Measurements from ENCODE around the gene PPP1R7.
"Not testable (repeated sequence)": the region's sequence is repeated elsewhere in the genome, so short reads cannot be mapped to it uniquely, and the experiment has no call there.

Gene PPP1R7

GRCh38 chr2:241193271-241193670 is 43.0 kb downstream of the PPP1R7 start:
- no peak for DNase-seq (ENCODE audit: low read depth in 2 of 2)

DNA sequence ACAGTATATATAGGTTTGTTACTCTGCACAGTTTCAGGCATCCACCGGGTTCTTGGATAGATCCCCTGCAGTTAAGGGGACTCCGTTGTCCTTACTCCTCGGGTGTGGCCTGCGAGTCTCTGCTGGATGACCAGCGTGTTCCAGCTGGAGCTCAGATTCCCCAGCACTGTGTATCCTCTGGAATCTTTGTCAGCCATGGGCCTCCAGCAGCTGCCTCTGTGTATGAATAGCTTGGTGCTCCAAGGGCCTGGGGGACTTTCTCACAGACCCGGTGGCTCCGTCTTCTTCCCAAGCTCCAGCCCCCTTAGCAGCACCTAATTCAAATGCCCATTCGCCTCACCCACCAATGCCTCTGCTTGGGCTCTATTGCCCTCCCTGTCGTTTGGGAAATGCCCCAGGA is 44.5 kb downstream of the PPP1R7 start:
- no peak for DNase-seq (ENCODE audit: low read depth in 2 of 2)

DNA sequence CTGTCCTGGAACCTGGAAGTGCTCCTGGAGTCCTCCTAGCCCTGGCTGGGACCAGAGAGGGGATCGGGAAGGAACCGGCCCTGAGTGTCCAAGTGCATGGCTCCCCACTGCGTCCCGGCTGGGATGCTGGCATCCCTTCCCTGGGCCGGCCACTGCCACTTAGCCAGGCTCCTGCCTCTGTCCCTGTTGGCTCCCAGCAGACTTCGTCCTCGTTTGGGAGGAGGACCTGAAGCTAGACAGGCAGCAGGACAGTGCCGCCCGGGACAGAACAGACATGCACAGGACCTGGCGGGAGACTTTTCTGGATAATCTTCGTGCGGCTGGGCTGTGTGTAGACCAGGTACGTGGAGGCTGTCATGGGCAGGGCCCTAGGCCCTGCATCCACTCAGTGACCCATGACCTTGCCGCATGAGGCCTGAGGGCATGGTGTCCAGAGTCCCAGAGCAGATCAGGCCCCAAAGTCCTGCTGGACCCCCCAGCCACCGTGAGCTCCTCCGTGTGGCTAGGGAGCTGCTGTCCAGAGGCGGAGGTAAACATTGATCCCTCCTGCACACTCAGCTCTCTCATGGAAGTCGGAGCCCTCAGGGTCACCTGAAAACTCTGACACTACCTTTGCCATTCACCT is 45.4 kb downstream of the PPP1R7 start:
- no peak for DNase-seq (ENCODE audit: low read depth in 2 of 2)

- not testable (repeated sequence) for DNase-seq (ENCODE audit: low read depth in 2 of 2)
These were observed 47.0 kb downstream of the PPP1R7 start for GRCh38 chr2:241197246-241197645.

DNA sequence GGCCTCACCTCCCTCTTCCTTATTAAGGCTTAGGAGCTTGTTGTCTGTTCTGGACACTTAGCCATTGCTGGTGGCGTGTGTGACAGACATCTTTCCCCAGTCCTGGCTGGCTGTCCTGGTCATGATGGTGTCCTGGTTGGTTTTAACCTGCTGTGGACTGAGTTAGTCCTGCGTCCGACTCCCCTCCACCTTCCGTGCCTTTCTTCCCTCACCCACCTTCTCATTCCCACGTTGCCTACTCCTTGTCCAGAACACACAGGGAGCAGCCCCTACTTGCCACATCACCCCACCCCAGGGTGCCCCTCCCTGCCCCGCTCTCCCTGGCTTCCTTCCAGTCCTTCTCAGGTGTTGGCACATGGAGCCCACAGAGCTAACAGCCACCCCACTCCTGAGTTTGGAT is 47.7 kb downstream of the PPP1R7 start:
- DNase-seq (ENCODE audit: low read depth in 2 of 2): no peak

- no peak for DNase-seq (ENCODE audit: low read depth in 2 of 2)
These were observed 48.4 kb downstream of the PPP1R7 start for GRCh38 chr2:241198381-241199279.

DNA sequence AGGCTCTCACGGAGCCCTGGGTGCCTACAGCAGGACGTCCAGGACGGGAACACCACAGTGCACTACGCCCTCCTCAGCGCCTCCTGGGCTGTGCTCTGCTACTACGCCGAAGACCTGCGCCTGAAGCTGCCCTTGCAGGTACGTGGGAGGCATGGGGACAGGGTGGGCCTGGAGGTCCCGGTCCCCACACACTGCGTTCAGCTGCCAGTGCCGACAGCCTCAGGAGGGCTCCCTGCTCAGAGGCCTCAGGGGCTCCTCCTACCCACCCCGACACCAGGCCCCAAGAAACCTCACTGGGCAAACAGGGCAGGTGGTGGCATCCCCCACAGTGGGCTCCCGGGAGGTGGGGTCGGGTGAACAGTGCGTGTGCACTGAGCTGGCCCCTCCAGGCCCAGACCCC is 49.0 kb downstream of the PPP1R7 start:
- DNase-seq (ENCODE audit: low read depth in 2 of 2): no peak

GRCh38 chr2:241199897-241200821 is 49.9 kb downstream of the PPP1R7 start:
- no peak for DNase-seq (ENCODE audit: low read depth in 2 of 2)

- DNase-seq (ENCODE audit: low read depth in 2 of 2): no peak
These were observed 50.6 kb downstream of the PPP1R7 start for GRCh38 chr2:241200822-241201395.

DNA sequence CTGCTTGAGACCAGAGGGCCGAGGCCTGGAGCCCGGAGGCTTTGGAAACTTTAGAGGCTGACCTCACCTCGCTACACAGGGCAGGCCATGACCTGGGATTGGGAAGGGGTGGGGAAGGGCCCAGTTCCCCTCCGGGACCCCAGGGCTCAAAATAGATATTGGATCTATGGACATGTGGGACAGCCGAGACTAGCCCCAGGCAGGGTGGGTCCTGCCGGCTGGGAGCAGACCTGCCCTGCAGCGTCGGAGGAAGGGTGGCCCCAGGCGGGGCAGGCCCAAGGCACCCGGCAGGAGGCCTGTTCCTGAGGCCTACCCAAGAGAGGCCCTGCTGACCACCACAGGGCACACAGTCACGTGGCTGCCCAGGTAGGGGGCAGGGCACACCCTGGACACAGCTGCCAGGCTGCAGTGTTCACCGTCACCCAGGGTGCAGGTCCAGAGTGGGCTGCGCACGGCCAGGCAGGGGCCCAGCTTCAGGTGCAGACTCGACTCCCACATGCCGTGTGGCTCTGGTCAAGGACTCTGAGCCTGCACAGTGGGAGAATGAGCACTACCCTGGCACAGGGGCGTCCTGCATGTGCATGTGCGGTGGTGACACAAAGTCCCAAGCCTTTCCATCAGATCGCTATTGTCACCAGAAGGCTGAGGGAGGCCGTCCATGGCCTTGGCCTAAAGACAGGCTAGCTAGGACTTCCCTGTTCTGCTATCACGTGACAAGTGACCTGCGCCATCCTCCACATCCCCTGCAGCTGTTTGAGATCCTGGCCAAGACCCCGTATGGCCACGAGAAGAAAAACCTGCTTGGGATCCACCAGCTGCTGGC is 51.4 kb downstream of the PPP1R7 start:
- DNase-seq (ENCODE audit: low read depth in 2 of 2): no peak

DNA sequence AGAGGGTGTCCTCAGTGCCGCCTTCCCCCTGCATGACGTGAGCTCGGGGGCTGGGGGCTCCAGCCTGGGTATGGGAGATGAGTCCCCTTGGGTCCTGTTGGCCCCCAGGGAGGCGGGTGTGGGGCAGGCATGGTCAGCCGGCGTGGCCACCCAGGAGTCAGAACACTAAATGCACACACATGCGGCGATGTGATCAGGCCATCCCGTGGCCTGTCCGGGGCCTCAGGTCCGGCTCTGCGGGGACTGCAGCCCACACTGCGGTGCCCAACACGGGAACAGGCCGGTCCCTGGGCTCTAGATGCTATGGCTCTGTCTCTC is 52.0 kb downstream of the PPP1R7 start:
- DNase-seq (ENCODE audit: low read depth in 2 of 2): no peak

- no peak for DNase-seq (ENCODE audit: low read depth in 2 of 2)
These were observed 52.4 kb downstream of the PPP1R7 start for GRCh38 chr2:241202681-241203080.

- DNase-seq (ENCODE audit: low read depth in 2 of 2): no peak
These were observed 53.1 kb downstream of the PPP1R7 start for GRCh38 chr2:241203218-241204009.

DNA sequence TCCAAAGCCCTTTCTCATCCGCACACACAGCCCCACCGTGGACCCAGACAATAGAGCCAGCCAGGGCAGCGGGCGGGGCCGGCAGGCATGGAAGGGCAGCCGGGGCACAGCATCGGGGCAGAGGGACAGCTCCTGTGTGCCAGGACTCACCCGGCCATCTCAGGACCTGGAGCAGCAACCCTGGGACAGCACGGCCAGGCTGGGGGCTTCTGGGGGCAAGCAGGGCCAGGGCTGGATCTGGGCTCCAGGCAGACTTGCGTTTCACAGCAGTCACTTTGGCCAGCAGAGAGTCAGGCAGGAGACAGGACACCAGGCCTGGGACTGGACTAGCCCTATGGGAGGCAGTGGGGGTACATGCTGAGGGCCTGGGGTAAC is 53.7 kb downstream of the PPP1R7 start:
- no peak for DNase-seq (ENCODE audit: low read depth in 2 of 2)

DNA sequence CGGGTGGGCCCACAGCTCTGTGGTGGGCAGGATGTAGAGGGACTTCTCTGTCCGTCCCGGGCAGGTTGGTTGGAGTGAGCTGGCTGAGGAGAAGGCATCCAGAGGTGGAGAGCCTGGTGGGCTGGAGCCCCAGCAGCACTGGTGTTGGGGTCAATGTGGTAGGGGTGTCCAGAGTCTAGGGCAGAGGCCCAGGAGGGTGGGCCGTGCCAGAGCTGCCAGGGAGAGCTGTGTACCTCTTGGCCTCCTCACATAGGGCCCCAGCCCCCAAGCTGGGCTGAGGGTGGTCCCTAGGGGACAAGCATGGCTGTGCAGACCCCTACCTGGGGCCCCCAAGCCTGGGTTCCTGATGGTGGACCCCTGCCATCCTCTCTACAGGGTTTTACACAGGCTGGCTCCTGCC is 54.2 kb downstream of the PPP1R7 start:
- DNase-seq (ENCODE audit: low read depth in 2 of 2): no peak

GRCh38 chr2:241205086-241205485 is 54.8 kb downstream of the PPP1R7 start:
- no peak for DNase-seq (ENCODE audit: low read depth in 2 of 2)

GRCh38 chr2:241207151-241207550 is 56.9 kb downstream of the PPP1R7 start:
- no peak for DNase-seq (ENCODE audit: low read depth in 2 of 2)

GRCh38 chr2:241207641-241208040 is 57.4 kb downstream of the PPP1R7 start:
- DNase-seq (ENCODE audit: low read depth in 2 of 2): no peak

GRCh38 chr2:241208058-241208457 is 57.8 kb downstream of the PPP1R7 start:
- DNase-seq (ENCODE audit: low read depth in 2 of 2): no peak

DNA sequence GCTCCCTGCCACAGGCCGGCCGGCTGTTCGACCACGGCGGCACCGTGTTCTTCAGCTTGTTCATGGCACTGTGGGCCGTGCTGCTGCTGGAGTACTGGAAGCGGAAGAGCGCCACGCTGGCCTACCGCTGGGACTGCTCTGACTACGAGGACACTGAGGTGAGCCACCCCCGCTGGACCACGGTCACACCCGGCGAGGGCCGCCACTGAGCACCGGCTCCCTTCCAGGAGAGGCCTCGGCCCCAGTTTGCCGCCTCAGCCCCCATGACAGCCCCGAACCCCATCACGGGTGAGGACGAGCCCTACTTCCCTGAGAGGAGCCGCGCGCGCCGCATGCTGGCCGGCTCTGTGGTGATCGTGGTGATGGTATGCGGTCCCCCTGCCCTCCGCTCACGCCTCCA is 59.0 kb downstream of the PPP1R7 start:
- no peak for DNase-seq (ENCODE audit: low read depth in 2 of 2)

Data from stimulated activated CD8-positive, alpha-beta memory T cell treated with anti-CD3 and anti-CD28 coated beads, Interleukin-15, amount 100 ng/mL, for 48 hours (primary cell).